ENCODE results near the gene TSPAN3. TPM values are rescaled to one million over a fixed set of nuclear protein-coding genes. Genes with fewer than 3 reads are reported as not detected.
A peak's percentile ranks its signal among the peaks of the same experiment; 100 is the strongest.

TSPAN3 gene
- total RNA-seq, 2 experiments from 2014 or later, result 14.7 to 15.5 TPM

DNA sequence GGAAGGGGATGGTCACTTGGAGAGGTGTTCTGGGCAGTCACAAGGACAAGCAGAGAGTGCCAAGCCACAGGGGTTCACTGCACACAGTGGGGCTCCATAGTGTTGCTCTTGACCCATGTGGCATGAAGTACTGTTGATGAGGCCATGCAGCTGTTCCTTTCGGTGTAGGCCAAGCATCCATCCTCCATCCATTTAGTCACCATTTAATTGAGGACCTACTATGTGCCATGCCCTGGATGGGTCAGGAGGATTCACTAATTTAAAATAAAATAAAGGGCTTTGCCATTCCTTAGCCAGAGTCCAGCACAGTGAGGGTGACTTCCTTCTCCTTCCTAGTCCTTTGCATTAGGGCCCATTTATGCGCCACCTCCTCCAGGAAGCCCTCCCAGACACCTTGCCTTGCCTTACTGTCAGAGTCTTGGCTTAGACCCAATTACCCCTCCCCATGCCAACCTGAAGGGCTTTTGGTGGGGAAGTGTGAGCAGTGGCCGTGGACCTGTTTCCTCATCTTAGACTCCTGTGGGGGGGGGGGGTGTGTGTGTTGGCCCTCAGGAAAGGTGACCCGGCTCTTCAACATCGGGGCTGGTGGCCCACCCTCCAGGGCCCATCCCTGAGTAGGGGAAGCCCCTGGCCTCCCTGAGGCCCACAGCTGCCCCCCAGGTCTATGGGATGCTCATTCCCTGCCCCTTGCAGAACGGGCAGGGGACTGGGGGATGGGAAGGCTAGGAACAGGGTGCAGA lies 50.4 kb downstream of the TSPAN3 start:
- Mint-ChIP-seq H3K9me3 (no peaks in the 10 kb centered on the region), H3K4me1 (ENCODE audit: low read depth) (peaks cover 70% of the 10 kb centered on the region), H3K4me3 (no peak overlapping the region), H3K36me3 (ENCODE audit: low read depth) (peaks cover 59% of the 10 kb centered on the region), H3K27ac (peak overlapping the region; percentile 93), H3K27me3 (no peaks in the 10 kb centered on the region)
- no peak for DNase-seq
- Histone ChIP-seq H3K27ac (ENCODE audit: low read depth in 1 of 2, low read length in 2 of 2) (peak overlapping the region; percentile 29 to 43), H3K27me3 (ENCODE audit: control insufficient read depth in 1 of 2, insufficient read depth in 2 of 2, low read length in 2 of 2) (no peaks in the 10 kb centered on the region), H3K4me3 (ENCODE audit: low read length) (no peak overlapping the region), H3K36me3 (ENCODE audit: insufficient read depth, low read length) (peaks cover 65% of the 10 kb centered on the region), H3K4me1 (ENCODE audit: insufficient read depth, low read length) (peaks cover 99% of the 10 kb centered on the region), H3K9me3 (ENCODE audit: control insufficient read depth in 1 of 2, insufficient read depth in 1 of 2, low read length in 2 of 2) (no peaks in the 10 kb centered on the region)
- intact Hi-C loops (cut with DNase I, micrococcal nuclease), result loop anchor here in 1 of 2 experiments (5.0 kb wide), 1 partner anchor 118 kb away; no protein-coding TSS in a partner anchor
- no peak for ATAC-seq (ENCODE audit: poor library complexity)
- TF ChIP-seq, protein P1, sequence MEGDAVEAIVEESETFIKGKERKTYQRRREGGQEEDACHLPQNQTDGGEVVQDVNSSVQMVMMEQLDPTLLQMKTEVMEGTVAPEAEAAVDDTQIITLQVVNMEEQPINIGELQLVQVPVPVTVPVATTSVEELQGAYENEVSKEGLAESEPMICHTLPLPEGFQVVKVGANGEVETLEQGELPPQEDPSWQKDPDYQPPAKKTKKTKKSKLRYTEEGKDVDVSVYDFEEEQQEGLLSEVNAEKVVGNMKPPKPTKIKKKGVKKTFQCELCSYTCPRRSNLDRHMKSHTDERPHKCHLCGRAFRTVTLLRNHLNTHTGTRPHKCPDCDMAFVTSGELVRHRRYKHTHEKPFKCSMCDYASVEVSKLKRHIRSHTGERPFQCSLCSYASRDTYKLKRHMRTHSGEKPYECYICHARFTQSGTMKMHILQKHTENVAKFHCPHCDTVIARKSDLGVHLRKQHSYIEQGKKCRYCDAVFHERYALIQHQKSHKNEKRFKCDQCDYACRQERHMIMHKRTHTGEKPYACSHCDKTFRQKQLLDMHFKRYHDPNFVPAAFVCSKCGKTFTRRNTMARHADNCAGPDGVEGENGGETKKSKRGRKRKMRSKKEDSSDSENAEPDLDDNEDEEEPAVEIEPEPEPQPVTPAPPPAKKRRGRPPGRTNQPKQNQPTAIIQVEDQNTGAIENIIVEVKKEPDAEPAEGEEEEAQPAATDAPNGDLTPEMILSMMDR (IDR thresholded peaks at IDR 0.05), result no peak
- POLR2A ChIA-PET, result interaction anchor here (1.4 to 8.5 kb wide), 3 partner anchors 24 to 45 kb away, joined by 3 to 124 read pairs (median 35); partner anchors contain the start of gene PSTPIP1
- CTCF ChIA-PET, result interaction anchor here (1.7 to 4.8 kb wide), 2 partner anchors 47 kb away, joined by 5 to 30 read pairs; no protein-coding TSS in a partner anchor

DNA sequence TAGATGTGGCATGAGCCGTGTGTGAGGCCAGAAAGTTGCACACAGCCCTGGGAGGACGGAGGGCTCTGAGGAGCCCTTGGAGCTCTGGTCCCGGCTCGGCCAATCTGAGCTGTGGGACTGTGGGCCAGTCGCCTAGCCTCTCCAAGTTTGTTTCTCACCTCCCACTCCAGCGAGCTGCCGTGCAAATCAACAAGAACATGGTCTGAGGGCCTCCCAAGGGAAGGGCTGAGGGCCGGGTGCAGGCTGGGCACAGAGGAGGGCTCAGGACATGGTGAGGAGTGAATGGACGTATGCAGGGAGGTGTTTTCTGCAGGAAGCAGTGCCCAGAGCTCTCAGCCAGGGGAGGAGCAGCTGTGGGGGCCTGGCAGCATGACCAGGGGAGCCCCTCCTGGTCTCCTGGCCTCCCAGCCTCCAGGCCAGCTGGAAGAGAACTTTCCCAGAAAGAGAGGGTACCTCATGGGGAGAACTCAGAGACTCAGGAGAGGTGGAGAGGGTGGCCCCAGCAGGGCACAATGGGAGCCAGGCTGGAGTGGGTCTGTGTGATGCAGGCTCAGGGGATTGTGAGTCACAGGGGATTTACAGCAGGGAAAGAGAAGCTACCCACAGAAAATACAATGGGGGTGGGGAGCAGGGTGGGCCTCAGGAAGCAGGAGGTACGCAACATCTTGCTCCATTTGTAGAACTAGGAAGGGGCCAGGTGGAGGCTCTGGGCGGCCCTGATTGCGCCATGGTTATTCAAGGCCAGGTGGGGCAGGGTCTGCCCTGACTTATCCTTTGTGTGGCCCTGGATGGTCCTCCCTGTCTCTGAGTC lies 51.2 kb downstream of the TSPAN3 start:
- POLR2A ChIA-PET, result interaction anchor here (0.6 to 8.5 kb wide), 2 partner anchors 24 to 65 kb away, joined by 3 to 124 read pairs; partner anchors contain the start of gene PSTPIP1

More for the DNA sequence above, 51.2 kb downstream of the TSPAN3 start:
- ATAC-seq (ENCODE audit: poor library complexity) (no peak), DNase-seq (peak in 2 of 14 experiments; percentile 52 to 63)
- H3K9me3 ChIP-seq (ENCODE audit: control insufficient read depth in 1 of 2, insufficient read depth in 1 of 2, low read length in 2 of 2), result no peaks in the 10 kb centered on the region
- peak overlapping the region; percentile 15 for H3K4me3 Mint-ChIP-seq
- TF ChIP-seq, protein P1 (IDR thresholded peaks at IDR 0.05), result no peak
- peak overlapping the region; percentile 93 for H3K27ac Mint-ChIP-seq
- H3K27me3 Mint-ChIP-seq, result no peaks in the 10 kb centered on the region
- CTCF ChIA-PET, result interaction anchor here (1.7 kb wide), 1 partner anchor 46 kb away, joined by 5 read pairs; no protein-coding TSS in a partner anchor
- H3K4me3 ChIP-seq (ENCODE audit: low read length), result no peak overlapping the region
- H3K4me1 Mint-ChIP-seq (ENCODE audit: low read depth), result peaks cover 78% of the 10 kb centered on the region
- peak overlapping the region; percentile 41 to 43 for H3K27ac ChIP-seq (ENCODE audit: low read depth in 1 of 2, low read length in 2 of 2)
- H3K36me3 ChIP-seq (ENCODE audit: insufficient read depth, low read length), result peaks cover 57% of the 10 kb centered on the region
- no peaks in the 10 kb centered on the region for H3K9me3 Mint-ChIP-seq
- no peaks in the 10 kb centered on the region for H3K27me3 ChIP-seq (ENCODE audit: control insufficient read depth in 1 of 2, insufficient read depth in 2 of 2, low read length in 2 of 2)
- peaks cover 100% of the 10 kb centered on the region for H3K4me1 ChIP-seq (ENCODE audit: insufficient read depth, low read length)
- intact Hi-C loops (cut with DNase I, micrococcal nuclease), result loop anchor here in 1 of 2 experiments (5.0 kb wide), 1 partner anchor 117 kb away; no protein-coding TSS in a partner anchor
- H3K36me3 Mint-ChIP-seq (ENCODE audit: low read depth), result peaks cover 64% of the 10 kb centered on the region
